Stromal cell of bone marrow (primary cell): ENCODE results near the gene TPRG1.
A peak's percentile ranks its signal among the peaks of the same experiment; 100 is the strongest.
"Not testable (repeated sequence)": the region's sequence is repeated elsewhere in the genome, so short reads cannot be mapped to it uniquely, and the experiment has no call there.

ENCODE experiments used
- DNase-seq: peaks from one replicate; pipeline ENCODE4 v3.0.0-alpha.2; 2012; ENCODE audit warnings: low read depth

The TPRG1 gene

DNA sequence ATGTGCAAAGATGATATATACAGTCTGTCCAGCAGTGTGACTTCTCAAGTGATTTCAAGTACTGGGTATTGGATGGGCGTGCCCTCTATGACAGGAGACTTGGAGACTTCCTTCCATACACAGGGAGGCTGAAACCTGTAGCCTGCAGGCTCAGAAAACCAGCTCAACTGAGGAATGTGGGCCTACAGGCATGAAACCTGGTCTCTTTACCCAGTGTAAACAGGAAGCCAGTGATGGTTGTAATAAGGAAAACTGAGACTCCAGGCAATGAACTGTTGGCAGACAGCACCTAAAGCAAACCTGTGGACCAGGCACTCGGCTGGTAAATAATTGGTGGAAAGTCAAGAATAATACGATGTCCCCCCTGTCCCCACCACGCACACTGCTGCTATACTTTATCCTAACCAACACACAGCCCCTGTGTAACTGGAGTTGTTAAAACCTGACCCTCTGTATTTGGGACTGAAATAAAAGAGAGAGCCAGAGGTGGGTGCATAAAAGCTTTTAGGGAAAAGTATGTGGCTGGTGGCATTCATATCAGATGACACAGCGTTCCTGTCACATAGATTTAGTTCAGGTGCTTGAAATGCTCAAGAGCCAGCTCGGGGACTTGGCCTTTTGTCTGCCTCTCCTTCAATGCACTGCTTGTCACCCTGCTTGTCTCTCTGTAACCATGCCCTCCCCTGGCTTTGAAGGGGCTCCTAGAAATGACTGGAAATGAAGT lies 144.7 kb downstream of the TPRG1 start:
- no peak for DNase-seq

DNA sequence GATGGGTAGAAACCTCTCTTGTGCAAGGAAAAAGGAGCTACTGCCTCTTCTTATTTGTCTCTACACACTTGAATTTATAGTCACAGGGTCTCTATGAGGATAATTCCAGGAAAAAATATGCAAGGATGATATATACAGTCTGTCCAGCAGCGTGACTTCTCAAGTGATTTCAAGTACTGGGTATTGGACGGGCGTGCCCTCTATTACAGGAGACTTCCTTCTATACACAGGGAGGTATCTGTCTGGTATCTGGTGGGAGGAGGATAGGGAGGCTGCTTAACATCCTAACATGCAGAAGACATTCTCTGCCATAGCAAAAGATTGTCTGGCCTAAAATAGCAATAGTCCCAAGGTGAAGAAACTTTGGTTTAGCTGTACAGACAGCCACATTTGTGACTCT lies 146.1 kb downstream of the TPRG1 start:
- DNase-seq, result no peak

DNA sequence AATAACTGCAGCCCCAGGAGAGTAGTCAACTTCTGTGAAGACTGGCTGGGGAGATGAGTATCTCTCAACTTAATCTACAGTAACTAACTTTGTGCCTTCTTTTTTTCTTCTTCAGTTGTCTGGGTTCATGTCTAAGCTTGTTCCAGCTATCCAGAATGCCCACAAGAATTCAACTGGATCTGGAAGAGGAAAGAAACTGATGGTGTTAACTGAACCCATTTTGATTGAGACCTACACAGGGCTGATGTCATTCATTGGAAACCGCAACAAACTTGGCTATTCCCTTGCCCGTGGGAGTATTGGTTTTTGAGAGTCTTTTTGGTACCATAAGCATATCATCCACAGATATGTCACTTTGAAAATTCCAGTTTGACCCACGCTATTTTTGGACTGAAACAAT lies 148.7 kb downstream of the TPRG1 start:
- DNase-seq, result no peak

DNA sequence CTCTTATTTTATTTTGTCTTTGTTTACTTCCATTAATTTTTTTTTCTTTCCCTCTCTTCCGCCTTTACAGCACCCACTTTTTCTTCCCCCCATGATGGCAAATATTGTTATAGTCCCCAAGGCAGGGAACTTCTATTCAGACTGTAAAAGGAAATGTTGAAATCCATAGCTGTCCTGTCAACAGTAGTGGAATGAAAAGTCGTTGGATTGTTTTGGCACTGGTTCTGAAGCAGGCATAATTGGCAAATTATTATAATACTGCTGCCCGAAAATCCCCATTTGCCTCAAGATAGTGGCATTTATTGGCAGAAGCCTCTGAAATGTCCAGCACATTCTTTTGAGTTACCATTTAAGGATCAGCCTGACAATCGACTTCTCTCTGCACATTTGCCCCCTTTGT lies 150.6 kb downstream of the TPRG1 start:
- no peak for DNase-seq

DNA sequence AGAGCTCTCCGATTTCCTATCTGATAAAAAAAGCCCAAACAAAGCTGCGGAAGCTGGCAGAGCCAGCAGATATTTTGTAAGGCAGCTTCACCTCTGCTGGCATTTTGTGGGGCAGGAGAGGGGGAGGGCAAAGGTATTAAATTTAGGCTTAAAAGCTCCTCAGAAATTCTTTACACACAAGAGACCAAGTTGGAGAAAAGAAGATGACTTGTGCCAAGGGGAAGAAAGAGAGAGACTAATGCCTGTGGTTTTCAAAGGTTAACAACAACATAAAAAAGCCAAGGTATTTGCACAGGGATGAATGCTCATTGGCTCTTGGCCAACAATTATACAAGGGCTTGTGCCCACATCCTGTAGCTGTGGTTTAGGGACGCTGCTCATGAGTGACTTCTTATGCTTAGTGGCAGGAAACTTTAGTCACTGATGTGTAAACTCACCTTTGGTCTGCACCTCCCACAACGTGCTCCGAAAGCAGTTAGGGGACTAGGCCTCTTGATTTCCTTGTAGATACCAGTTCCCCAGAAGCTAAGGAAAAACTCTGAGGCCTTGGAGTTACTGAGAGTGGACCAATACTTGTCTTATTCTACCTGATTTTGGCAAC lies 152.9 kb downstream of the TPRG1 start:
- DNase-seq, result no peak

DNA sequence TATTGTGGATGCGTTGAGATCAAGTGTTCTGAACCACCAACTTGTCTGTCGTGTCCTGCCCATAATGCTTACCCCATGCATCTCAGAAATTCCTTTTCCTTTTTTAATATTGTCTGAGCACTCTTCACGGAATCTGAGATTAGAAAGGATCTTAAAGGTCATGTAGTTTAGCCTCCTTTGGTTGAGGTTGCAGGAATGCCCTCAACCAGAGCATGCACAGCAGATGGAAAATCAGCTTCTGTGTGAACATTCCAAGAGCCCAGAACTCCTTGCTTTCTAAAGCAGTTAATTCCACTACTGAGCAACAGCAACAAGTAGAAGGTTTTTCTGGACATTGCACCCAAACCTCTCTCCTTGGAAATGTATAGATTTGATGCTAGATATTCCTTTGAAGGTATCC lies 153.7 kb downstream of the TPRG1 start:
- DNase-seq, result no peak

DNA sequence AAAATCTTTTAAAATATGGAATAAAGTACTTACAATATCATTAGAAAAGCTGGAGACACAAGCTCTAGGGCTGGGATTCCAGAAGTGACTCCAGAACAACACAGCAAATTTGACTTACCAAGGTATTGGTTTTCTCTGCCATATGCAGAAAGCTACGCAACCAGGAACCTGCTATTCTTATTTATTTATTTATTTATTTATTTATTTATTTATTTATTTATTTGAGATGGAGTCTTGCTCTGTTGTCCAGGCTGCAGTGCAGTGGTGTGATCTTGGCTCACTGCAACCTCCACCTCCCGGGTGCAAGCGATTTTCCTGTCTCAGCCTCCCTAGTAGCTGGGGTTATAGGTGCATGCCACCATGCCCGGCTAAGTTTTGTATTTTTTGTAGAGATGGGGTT lies 157.9 kb downstream of the TPRG1 start:
- DNase-seq, result not testable (repeated sequence)

DNA sequence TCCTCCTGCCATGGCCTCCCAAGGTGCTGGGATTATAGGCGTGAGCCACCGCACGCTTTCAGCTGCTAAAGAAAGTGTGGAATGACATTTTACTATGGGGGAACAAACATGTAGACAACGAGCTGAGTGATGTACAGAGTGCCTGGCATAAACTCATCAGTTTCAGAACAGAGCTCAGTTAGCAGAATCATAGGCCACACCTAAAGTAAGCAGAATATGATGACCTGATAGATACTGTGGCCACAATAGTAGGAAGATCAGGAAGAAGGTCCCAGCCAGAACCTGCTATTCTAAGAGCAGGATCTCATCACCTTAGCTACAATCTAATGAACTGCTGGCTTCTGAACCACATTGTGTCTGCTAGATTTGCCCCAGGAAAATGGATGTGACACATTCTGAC lies 158.3 kb downstream of the TPRG1 start:
- DNase-seq, result no peak

DNA sequence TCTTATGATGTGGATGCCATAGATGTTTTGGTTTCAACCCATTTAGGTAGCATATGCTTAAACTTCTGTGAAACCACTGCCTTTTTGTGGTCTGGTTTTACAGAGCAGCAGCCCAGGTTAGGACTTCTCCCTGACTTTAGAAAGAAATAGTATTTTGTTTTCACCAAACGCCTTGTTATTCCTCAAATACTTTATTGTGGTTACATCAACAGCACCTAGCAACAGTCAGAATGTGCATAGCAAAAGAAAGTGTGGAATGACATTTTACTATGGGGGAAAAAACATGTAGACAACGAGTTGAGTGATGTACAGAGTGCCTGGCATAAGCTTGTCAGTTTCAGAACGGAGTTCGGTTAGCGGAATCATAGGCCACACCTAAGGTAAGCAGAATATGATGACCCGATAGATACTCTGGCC lies 159.2 kb downstream of the TPRG1 start:
- DNase-seq, result no peak

DNA sequence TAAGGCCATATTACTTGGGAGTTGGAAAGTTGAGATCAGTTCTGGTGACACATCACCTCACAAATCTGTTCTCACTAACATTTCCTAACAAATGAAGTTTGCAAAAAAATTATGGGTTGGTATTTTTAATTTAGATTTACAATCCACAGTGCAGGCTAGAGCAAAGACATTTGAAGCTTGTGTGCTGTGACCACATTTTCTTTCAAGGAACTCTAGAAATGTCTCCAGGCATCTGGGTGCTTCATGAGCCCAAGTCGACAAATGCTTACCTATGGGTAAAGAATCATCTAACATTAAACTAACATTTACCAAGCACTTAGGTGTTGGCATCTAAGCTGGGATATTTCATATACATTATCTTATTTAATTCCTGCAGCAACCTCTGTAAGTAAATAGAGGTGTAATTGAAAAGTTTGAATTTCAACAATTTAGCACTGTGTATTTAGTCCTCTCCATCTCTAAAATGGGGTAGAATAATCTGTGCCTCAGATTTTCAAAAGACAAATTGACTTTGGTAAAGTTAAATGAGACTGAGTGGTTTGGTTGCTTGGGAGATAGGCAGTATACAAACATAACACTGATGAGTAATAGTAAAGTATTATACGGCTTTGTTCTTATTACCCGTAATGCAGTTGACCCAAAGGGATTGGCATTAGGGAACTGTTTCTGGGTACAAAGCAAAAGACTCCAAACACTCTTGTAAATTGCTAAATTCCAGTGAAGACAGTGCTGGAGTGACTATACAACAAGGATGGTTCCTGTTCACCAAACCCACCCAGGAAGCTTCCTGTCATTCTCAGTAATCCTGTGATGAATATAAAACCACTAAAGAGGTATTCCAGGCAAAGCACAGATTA lies 162.5 kb downstream of the TPRG1 start:
- DNase-seq, result peak; percentile 62

DNA sequence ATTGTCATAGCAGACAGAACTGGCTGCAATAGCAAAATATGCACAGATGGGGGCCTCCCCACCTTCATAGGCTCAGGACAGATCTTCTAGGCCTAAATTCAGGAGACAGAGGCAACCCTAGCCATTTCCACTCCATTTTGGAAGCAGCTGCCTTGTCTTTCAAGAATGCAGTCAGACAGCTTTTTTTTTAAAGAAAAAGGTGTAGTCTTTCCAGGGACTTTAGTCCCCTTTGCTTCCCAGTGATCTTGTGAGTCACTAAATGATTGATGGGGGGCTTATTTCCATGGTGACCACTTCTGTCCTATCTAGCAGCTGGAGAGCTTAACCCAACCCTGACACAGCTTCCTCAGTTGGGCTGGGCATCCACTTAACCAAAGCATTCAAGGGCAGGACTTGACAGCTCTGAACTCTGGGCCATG lies 165.9 kb downstream of the TPRG1 start:
- no peak for DNase-seq

DNA sequence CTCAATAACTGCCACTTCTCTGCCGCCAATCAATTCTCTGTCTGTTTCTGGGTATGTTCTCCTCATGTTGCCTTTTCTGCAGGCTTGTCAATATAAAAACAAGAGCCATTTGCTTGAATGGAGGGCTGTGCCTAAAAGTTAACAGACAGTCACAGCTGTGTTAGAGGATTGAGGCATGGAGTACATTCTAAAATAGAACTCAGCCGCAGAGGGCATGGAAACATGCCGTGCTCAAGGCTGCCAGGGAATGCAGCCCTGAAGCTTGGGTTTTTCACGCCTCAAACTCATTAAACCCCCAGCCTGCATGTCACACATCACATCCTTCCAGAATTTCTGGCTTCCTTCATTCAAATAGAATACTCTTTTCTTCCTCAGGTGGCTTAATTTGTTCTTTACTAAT lies 166.6 kb downstream of the TPRG1 start:
- DNase-seq, result no peak

DNA sequence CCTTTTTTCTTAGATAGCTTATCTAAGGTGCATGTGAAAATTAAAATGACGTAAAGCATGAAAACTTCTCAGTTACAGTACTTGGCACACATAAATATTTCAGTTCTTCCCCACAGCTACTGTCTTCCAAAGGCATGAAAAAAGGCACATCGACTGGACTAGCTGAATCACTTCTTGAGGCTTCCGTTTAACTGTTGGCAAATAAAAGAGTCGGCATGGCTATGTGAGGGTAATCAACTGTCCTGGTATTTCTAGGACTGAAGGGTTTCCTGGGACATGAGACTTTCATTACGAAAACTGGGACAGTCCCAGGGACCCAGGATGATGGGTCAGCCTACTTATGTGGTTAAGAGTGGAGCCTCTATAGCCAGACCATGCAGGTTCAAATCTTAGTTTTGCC lies 168.2 kb downstream of the TPRG1 start:
- DNase-seq, result no peak

DNA sequence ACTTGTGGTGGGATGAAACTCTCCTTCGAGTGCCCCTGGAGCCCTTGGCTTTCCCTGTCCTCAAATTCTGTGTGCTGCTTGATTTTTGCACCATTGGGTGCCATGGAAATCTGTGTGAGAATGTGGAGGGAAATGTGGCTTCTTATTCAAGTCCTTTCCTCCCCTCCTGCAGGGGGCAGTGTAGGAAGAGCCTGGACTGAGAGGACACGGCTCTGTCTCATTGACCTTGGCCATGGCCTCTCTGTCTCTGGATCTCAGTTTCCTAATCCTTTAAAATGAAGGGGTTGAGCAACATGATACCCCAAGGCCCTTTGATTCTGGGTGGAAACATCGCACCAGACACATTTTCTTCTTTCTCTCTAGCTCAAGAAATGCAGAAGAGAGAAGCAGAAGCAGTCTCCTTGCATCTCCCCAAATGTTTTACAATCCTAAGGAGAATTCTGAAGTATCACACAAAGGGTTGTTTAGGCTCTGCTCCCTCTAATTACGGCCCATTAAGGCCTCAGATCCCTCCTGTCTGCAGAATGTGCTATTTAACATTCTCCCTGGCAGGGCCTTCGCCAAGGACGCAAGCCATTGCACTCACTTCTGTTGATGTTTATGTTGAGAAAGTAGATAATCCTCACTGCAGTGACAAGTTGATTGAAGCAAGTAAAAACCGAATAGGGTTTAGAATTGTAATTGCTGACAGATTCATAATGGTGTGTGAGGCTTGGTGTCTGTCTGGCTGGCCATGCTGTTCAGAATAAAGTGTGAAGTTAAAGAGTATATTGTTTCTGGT lies 169.1 kb downstream of the TPRG1 start:
- DNase-seq, result no peak

DNA sequence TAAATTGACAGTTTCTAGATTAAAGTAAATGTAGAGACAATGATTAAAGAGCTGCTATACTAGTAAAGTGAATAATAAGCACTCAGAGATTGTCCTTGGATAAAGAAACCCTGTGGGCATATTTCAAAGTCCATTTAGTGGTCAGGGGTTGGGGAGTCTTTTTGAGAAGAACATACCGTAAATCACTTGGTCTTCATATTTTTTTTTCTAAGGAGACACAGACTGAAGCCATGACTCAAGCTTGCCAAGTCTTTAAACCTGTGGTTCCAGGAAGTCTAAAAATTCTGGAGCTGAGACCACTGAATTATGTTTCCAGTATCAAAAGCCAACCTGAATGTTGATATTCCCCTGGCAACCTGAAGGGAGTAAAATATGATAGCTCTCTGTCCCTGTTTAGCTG lies 171.0 kb downstream of the TPRG1 start:
- no peak for DNase-seq

DNA sequence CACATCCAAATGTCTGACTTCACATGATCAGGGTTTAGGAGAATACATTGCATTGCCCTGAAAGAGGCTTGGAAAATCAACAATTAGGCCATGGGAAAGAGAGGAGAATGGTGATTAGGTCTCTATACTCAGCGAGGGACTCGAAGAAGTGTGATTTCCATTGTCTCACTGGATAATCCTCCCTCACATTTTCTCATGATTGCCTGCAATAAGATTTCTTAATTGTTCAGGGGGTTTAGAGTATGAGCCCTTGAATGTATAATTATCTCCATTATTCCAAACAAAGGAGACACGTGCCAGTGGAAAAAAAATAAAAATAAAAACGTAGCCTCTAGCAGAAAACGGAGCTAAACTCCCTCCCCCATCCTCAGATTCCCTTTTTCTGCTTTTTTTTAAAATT lies 173.2 kb downstream of the TPRG1 start:
- DNase-seq, result no peak

DNA sequence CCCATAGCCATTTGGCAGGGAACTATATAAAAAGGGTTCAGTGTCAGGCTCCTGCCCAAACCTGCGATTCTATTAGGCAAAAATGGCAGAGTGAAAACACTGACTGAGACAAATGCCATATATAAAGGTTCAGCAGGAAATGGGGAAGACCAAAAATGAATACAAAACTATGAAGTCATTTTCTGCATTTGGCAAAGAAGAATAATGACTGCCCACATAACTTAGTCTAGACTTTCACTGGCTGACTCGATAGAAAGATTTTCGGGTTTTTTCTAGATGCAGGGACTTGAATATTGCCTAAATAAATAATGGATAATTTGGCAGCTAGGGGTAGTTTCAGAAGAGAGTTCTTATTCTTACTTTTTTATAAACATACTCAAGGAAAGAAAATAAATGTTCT lies 178.0 kb downstream of the TPRG1 start:
- no peak for DNase-seq

DNA sequence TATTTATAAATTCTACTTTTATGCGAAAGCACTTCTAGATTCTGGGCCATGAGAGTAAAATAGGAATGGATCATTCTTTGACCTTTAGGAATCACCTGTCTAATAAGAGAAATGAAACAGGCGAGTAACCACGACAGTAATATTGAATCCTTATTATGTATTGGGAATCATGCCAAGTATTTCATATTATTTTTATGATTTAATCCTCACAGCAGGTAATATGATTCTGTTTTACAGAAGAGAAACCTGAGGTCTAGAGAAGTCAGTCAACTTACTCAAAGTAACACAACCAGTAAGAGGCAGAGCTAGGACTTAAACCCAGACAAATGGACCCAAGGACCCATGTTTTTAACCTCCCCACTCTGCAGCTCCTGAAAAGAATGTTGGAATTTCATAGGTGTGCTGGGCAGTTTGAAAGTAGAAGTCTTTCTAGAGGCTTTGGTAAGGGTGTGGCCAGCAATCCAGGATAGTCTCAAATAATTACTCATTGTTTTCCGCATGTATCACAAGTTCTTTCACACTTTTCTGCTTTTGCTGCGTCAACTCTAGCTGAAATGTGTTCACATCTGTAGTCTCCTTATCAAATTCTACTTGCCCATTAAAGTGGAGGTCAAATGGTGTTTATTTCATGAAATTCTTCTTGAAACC lies 181.7 kb downstream of the TPRG1 start:
- no peak for DNase-seq

DNA sequence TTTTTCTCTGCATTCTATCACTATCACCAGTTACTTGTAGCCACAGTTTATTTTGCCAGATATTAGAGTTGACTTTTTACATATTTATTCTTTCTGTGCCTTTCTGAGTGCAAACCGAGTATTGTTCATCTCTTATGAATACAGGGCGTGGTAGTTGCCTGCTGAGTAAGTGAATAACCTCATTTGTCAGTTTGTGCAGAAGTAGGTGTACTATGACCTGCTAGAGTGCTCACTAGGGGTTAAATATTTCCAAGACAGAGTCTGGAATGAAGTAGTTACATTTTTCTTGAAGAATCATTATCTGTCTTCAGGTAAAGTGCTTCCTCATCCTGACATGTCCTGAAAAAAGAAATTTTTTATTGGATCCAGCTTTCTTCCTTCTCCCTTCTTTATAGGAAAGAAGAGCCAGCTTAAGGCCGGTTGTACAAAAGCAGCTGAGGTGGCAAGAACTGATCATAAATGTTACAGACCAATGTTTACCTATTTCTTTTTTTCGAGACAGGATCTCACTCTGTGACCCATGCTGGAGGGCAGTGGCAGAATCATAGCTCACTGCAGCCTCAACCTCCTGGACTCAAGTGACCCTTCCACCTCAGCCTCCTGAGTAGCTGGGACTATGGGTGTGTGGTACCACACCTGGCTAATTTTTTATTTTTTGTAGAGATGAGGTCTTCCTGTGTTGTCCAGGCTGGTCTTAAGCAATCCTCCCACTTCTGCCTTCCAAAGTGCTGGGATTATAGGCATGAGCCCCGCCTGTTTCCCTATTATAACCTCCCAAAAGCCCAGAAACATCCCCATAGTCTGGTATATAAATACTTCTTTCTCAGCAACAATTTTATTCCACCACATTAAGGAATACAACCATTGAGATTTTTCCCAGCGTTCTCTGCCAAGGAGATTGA lies 182.5 kb downstream of the TPRG1 start:
- no peak for DNase-seq

DNA sequence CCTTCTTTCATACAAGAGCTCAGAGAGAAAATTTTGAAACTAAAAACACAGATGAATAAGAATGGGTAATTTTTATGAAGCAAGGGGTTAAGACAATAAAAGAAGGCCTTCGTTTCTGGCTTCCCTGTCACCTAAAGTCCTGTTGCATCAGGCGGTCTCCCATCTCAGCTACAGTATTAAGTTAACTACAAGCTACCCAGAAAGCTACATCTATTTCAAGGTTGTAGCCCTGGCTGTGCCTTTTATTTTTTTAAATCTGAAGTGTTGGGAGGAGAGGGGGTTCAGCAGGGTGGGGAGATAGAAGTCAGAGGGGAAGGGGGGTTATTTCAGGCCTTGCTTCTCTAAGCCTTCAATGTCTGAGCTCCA lies 183.3 kb downstream of the TPRG1 start:
- no peak for DNase-seq
